MM.1S (cell line): ENCODE results near the gene CD9.

Experiments used
- DNase-seq: peaks from one replicate; pipeline ENCODE4 v3.0.0-alpha.2; 2015
- H2AFZ ChIP-seq: fragments of 300-600 bp; sonication (generic); 2 replicates; pipeline ENCODE4 v1.6.0; 2016; ENCODE audit warnings: antibody characterized with exemption, low read length
- H3F3A ChIP-seq: fragments of 300-600 bp; sonication (generic); 2 replicates; pipeline ENCODE4 v1.6.1; 2016; ENCODE audit warnings: mild to moderate bottlenecking, antibody characterized with exemption, low read length, moderate library complexity, mixed read lengths; ENCODE audit not compliant: insufficient read depth
- H3K27ac ChIP-seq: fragments of 300-600 bp; sonication (generic); 2 replicates; pipeline ENCODE4 v1.5.1; 2016; ENCODE audit warnings: mild to moderate bottlenecking, low read length
- H3K27me3 ChIP-seq: fragments of 300-600 bp; sonication (generic); replicated peaks from 2 replicates; pipeline ENCODE4 v1.6.0; 2016; ENCODE audit warnings: low read length; ENCODE audit not compliant: insufficient read depth
- H3K36me3 ChIP-seq: fragments of 300-600 bp; sonication (generic); replicated peaks from 2 replicates; pipeline ENCODE4 v1.6.1; 2016; ENCODE audit warnings: mild to moderate bottlenecking, low read length, mixed read lengths; ENCODE audit not compliant: insufficient read depth
- H3K4me1 ChIP-seq: fragments of 300-600 bp; sonication (generic); 2 replicates; pipeline ENCODE4 v1.6.1; 2016; ENCODE audit warnings: low read length, mixed read lengths
- H3K4me2 ChIP-seq: fragments of 300-600 bp; sonication (generic); 2 replicates; pipeline ENCODE4 v1.6.0; 2016; ENCODE audit warnings: low read depth, low read length
- H3K4me3 ChIP-seq: fragments of 300-600 bp; sonication (generic); 2 replicates; pipeline ENCODE4 v1.5.1; 2016; ENCODE audit warnings: low read length, mixed read lengths
- H3K79me2 ChIP-seq: fragments of 300-600 bp; sonication (generic); 2 replicates; pipeline ENCODE4 v1.6.1; 2016; ENCODE audit warnings: mixed run types, low read length, mixed read lengths
- H3K9ac ChIP-seq: fragments of 300-600 bp; sonication (generic); 2 replicates; pipeline ENCODE4 v1.6.1; 2016; ENCODE audit warnings: low read length, mixed read lengths
- H3K9me2 ChIP-seq: fragments of 300-600 bp; sonication (generic); replicated peaks from 2 replicates; pipeline ENCODE4 v1.6.1; 2016; ENCODE audit warnings: mild to moderate bottlenecking, low read length, mixed read lengths; ENCODE audit not compliant: insufficient read depth
- H3K9me3 ChIP-seq: fragments of 300-600 bp; sonication (generic); replicated peaks from 2 replicates; pipeline ENCODE4 v1.6.1; 2016; ENCODE audit warnings: mild to moderate bottlenecking, low read length, mixed read lengths; ENCODE audit not compliant: insufficient read depth
- H4K20me1 ChIP-seq: fragments of 300-600 bp; sonication (generic); 2 replicates; pipeline ENCODE4 v1.6.1; 2016; ENCODE audit warnings: mild to moderate bottlenecking, low read length, moderate library complexity, mixed read lengths; ENCODE audit not compliant: insufficient read depth
- EZH2 ChIP-seq: fragments of 300-600 bp; sonication (generic); optimal IDR thresholded peaks from 2 replicates; pipeline ENCODE3; 2017; ENCODE audit warnings: low read depth, mild to moderate bottlenecking, antibody characterized with exemption, low read length, mixed read lengths
- EZH2phosphoT487 ChIP-seq: fragments of 300-600 bp; sonication (generic); IDR thresholded peaks from 2 replicates; pipeline ENCODE4 v1.6.1; 2018; ENCODE audit warnings: antibody characterized with exemption, low read length
- TF ChIP-seq, protein P1 (sequence below): fragments of 300-600 bp; sonication (generic); IDR thresholded peaks from 2 replicates; pipeline ENCODE4 v1.5.1; 2016; ENCODE audit warnings: antibody characterized with exemption, low read length, mixed read lengths

The CD9 gene

DNA sequence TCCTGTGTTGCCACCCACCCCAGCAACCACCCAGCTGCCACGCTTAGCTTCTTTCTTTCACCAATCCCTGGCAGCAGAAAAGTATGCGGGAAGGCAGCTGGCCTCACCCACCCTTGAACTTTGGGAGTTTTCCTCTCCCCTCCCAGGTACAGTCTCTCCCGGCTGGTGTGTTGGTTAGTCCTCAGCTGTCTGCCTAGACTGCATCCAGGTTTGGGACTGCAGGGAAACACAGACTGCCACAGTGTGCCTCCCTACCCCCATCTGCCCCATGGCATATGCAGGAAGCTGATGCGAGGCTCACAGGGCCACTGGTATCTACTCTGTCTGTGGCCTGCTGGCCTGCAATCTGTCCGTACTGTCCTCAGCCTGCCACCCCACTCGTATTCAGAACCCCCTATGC is 2.1 kb downstream of the CD9 start:
- H4K20me1 ChIP-seq: no peaks in the 10 kb centered on the region
- H3K4me3 ChIP-seq: peak overlapping the region; percentile 99
- H3K27ac ChIP-seq: no peak overlapping the region
- H3K9me3 ChIP-seq: no peaks in the 10 kb centered on the region
- no peaks in the 10 kb centered on the region for H3K9me2 ChIP-seq
- H3K4me2 ChIP-seq: peak overlapping the region; percentile 63
- peaks cover 71% of the 10 kb centered on the region for H3K79me2 ChIP-seq
- H3F3A ChIP-seq: 0 out of 2 replicates have a peak, but pooled peaks cover 3% of the 10 kb centered on the region
- peaks cover 27% of the 10 kb centered on the region for H3K4me1 ChIP-seq
- H2AFZ ChIP-seq: no peak overlapping the region
- H3K36me3 ChIP-seq: no peaks in the 10 kb centered on the region
- TF ChIP-seq EZH2phosphoT487: no peak
- TF ChIP-seq EZH2: no peak
- TF ChIP-seq, protein P1, sequence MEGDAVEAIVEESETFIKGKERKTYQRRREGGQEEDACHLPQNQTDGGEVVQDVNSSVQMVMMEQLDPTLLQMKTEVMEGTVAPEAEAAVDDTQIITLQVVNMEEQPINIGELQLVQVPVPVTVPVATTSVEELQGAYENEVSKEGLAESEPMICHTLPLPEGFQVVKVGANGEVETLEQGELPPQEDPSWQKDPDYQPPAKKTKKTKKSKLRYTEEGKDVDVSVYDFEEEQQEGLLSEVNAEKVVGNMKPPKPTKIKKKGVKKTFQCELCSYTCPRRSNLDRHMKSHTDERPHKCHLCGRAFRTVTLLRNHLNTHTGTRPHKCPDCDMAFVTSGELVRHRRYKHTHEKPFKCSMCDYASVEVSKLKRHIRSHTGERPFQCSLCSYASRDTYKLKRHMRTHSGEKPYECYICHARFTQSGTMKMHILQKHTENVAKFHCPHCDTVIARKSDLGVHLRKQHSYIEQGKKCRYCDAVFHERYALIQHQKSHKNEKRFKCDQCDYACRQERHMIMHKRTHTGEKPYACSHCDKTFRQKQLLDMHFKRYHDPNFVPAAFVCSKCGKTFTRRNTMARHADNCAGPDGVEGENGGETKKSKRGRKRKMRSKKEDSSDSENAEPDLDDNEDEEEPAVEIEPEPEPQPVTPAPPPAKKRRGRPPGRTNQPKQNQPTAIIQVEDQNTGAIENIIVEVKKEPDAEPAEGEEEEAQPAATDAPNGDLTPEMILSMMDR: no peak
- DNase-seq: no peak
- H3K27me3 ChIP-seq: no peaks in the 10 kb centered on the region
- H3K9ac ChIP-seq: no peak overlapping the region; the same call in 1 of the 2 replicates

DNA sequence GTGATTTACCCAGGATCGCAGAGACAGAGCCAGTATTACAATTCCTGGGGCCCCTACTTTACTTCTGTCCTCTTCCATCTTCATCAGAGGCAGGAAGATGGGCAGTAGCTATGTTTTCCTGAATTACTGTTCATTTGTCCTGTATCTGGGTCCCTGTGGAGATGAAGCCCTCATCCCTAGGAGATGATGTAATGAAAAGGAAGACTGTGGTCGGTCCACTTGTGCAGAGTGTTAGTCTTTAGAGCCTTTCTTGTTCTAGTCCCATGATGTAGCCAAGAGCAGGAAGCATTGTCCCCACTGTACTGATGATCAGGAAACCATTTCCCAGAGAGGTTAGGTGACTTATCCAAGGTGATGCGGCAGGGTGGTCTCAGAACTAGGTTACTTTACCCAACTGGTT is 2.6 kb downstream of the CD9 start:
- Histone ChIP-seq H3K9me3 (no peaks in the 10 kb centered on the region), H3K9me2 (no peaks in the 10 kb centered on the region), H3K27ac (no peak overlapping the region), H3K4me1 (peaks cover 27% of the 10 kb centered on the region), H4K20me1 (no peaks in the 10 kb centered on the region), H3K9ac (no peak overlapping the region), H3K4me3 (no peak overlapping the region), H3K27me3 (no peaks in the 10 kb centered on the region), H3K4me2 (peak overlapping the region; percentile 63), H3F3A (0 out of 2 replicates have a peak, but pooled peaks cover 3% of the 10 kb centered on the region), H2AFZ (no peak overlapping the region), H3K36me3 (no peaks in the 10 kb centered on the region), H3K79me2 (peaks cover 76% of the 10 kb centered on the region)
- no peak for DNase-seq
- no peak for TF ChIP-seq EZH2phosphoT487

DNA sequence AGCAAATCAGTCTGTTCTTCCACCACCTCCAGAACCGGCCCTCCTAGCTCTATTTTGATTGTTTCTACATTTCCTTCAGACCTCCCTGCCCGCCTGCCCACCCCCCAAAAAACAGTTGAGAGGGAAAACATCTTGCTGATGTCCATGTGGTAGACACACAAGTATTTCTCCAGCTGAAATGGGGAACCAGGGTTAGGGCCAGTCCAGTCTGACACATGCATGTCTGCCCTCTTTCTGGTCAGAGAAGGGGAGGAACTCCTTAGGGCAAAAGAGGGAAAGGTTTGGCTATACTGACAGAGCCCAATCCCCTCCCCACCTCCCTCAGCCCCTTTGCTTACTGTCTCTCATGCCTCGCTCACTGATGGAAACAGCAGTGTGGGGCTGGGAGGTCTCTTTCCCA is 3.4 kb downstream of the CD9 start:
- Histone ChIP-seq H3K27ac (no peak overlapping the region), H2AFZ (no peak overlapping the region), H3K4me2 (peak overlapping the region; percentile 63; the same call in 1 of the 2 replicates), H3K4me1 (peaks cover 27% of the 10 kb centered on the region), H3K9me2 (no peaks in the 10 kb centered on the region), H4K20me1 (no peaks in the 10 kb centered on the region), H3F3A (0 out of 2 replicates have a peak, but pooled peaks cover 3% of the 10 kb centered on the region), H3K36me3 (no peaks in the 10 kb centered on the region; the same call in 1 of the 2 replicates), H3K9ac (no peak overlapping the region), H3K27me3 (no peaks in the 10 kb centered on the region), H3K79me2 (peaks cover 83% of the 10 kb centered on the region), H3K9me3 (no peaks in the 10 kb centered on the region), H3K4me3 (no peak overlapping the region)
- TF ChIP-seq EZH2phosphoT487 (no peak), EZH2 (no peak)
- TF ChIP-seq, protein P1: no peak
- DNase-seq: no peak

DNA sequence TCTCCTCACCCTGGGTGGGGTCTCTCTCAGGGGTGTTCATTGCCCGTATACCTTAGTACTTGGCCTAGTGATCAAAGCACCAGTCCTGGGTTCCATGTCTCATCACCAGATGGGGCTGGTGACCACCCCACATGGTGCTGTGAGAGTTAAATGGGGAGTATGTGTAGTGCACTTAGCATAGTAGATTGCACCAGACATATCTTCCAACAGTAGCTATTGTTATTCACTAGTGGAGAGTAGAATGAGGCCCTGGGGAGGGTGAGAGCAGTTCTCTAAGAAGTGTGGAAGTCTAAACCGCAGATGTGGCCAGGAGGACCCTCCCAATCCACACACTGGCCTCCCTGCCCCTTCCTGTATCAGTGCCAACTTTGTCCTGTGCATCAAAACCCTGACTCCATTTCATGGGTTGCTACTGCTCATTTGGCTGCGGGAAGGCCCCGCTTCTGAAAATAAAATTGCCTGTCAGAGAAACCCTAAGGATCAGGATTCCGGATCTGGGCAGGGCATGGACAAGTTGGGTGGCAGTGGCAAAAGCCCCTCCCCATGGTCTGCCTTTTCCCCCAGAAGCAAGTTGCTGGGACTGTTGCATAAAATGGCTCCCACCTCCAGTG is 4.4 kb downstream of the CD9 start:
- Histone ChIP-seq H3K79me2 (peaks cover 92% of the 10 kb centered on the region), H3K36me3 (no peaks in the 10 kb centered on the region; the same call in 1 of the 2 replicates), H3K27me3 (no peaks in the 10 kb centered on the region), H3K9ac (no peak overlapping the region), H3K9me3 (no peaks in the 10 kb centered on the region), H2AFZ (no peak overlapping the region), H3K4me2 (no peak overlapping the region), H3K27ac (no peak overlapping the region), H3F3A (peaks cover 5% of the 10 kb centered on the region; the same call in 1 of the 2 replicates), H3K4me1 (peaks cover 32% of the 10 kb centered on the region), H3K4me3 (no peak overlapping the region), H3K9me2 (no peaks in the 10 kb centered on the region), H4K20me1 (no peaks in the 10 kb centered on the region)
- no peak for DNase-seq
- TF ChIP-seq EZH2 (no peak), EZH2phosphoT487 (no peak)
- TF ChIP-seq, protein P1: no peak; the same call in 1 of the 2 replicates
